ENCODE measurements around the gene LANCL3. TPM values are rescaled to one million over a fixed set of nuclear protein-coding genes. Genes with fewer than 3 reads are reported as not detected.

Gene LANCL3
- total RNA-seq, 1 experiment from 2014 or later = 0.03 TPM

DNA sequence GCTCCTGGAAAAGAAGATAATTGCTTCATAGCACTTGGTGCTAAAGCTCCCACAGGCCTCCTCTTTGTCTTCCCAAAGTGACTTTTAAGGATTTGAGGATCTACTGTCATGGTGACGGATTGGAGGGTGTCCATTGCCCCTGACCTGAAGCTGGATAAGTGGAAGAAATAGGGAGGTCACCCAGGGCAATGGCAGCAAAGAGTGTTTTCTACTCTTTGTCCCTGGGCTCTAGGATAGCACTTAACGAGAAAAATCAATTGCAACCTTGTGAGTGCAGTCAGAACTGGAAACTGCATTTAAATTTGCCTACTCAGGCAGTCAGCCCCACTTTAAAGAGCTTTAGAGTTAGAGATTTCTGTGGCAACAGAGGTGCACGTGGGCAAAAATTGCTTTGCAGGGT is 70.4 kb downstream of the LANCL3 start:
- in situ Hi-C loops (cut with HindIII; ENCODE audit: low pct_unique_long_range_greater_than_20kb, low sequenced_read_pairs) = no loop called here

GRCh38 chrX:37644381-37645305 is 73.2 kb downstream of the LANCL3 start:
- ChIA-PET CTCF (no interaction called here), POLR2A (no interaction called here)
- Histone ChIP-seq H3K4me3 (ENCODE audit: low read depth in 2 of 2, low read length in 2 of 2) (no peak overlapping the region), H3K27ac (ENCODE audit: low read length) (no peak overlapping the region), H3K9me3 (ENCODE audit: control insufficient read depth, insufficient read depth, low read depth, low read length) (no peaks in the 10 kb centered on the region), H3K27me3 (ENCODE audit: control insufficient read depth, insufficient read depth, low read length) (no peaks in the 10 kb centered on the region), H3K4me1 (ENCODE audit: control insufficient read depth, insufficient read depth, low read length) (no peaks in the 10 kb centered on the region), H3K36me3 (ENCODE audit: control insufficient read depth, insufficient read depth, low read length) (no peaks in the 10 kb centered on the region)
- DNase-seq (ENCODE audit: low read depth, low spot score) (no peak), ATAC-seq (no peak)
- intact Hi-C loops (cut with micrococcal nuclease; ENCODE audit: unreplicated experiment) = no loop called here
- TF ChIP-seq POLR2AphosphoS5 (IDR thresholded peaks at IDR 0.05; ENCODE audit: low read depth, low read length) (no peak), SIN3A (IDR thresholded peaks at IDR 0.05; ENCODE audit: borderline replicate concordance, insufficient read depth, low read depth, low read length) (no peak), CTCF (IDR thresholded peaks at IDR 0.05) (no peak)
- TF ChIP-seq, protein P1, sequence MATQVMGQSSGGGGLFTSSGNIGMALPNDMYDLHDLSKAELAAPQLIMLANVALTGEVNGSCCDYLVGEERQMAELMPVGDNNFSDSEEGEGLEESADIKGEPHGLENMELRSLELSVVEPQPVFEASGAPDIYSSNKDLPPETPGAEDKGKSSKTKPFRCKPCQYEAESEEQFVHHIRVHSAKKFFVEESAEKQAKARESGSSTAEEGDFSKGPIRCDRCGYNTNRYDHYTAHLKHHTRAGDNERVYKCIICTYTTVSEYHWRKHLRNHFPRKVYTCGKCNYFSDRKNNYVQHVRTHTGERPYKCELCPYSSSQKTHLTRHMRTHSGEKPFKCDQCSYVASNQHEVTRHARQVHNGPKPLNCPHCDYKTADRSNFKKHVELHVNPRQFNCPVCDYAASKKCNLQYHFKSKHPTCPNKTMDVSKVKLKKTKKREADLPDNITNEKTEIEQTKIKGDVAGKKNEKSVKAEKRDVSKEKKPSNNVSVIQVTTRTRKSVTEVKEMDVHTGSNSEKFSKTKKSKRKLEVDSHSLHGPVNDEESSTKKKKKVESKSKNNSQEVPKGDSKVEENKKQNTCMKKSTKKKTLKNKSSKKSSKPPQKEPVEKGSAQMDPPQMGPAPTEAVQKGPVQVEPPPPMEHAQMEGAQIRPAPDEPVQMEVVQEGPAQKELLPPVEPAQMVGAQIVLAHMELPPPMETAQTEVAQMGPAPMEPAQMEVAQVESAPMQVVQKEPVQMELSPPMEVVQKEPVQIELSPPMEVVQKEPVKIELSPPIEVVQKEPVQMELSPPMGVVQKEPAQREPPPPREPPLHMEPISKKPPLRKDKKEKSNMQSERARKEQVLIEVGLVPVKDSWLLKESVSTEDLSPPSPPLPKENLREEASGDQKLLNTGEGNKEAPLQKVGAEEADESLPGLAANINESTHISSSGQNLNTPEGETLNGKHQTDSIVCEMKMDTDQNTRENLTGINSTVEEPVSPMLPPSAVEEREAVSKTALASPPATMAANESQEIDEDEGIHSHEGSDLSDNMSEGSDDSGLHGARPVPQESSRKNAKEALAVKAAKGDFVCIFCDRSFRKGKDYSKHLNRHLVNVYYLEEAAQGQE (IDR thresholded peaks at IDR 0.05; ENCODE audit: insufficient read depth in 1 of 2, low read depth in 2 of 2, low read length in 1 of 2) = no peak
- BruUV-seq (replicated peaks) = no TSS peak
- in situ Hi-C loops (cut with HindIII; ENCODE audit: low pct_unique_long_range_greater_than_20kb, low sequenced_read_pairs) = no loop called here

More for the DNA sequence above, 70.4 kb downstream of the LANCL3 start:
- intact Hi-C loops (cut with micrococcal nuclease; ENCODE audit: unreplicated experiment) = no loop called here
- Histone ChIP-seq H3K36me3 (ENCODE audit: control insufficient read depth, insufficient read depth, low read length) (no peaks in the 10 kb centered on the region), H3K27me3 (ENCODE audit: control insufficient read depth, insufficient read depth, low read length) (no peaks in the 10 kb centered on the region), H3K4me3 (ENCODE audit: low read depth in 2 of 2, low read length in 2 of 2) (no peak overlapping the region), H3K27ac (ENCODE audit: low read length) (no peak overlapping the region), H3K4me1 (ENCODE audit: control insufficient read depth, insufficient read depth, low read length) (no peaks in the 10 kb centered on the region), H3K9me3 (ENCODE audit: control insufficient read depth, insufficient read depth, low read depth, low read length) (no peaks in the 10 kb centered on the region)
- no TSS peak for BruUV-seq (replicated peaks)
- CTCF ChIA-PET = no interaction called here
- TF ChIP-seq SIN3A (IDR thresholded peaks at IDR 0.05; ENCODE audit: borderline replicate concordance, insufficient read depth, low read depth, low read length) (no peak), POLR2AphosphoS5 (IDR thresholded peaks at IDR 0.05; ENCODE audit: low read depth, low read length) (no peak), TCF7L2 (IDR thresholded peaks at IDR 0.05; ENCODE audit: low read depth, low read length) (no peak), CTCF (IDR thresholded peaks at IDR 0.05) (no peak)
- TF ChIP-seq, protein P1 (IDR thresholded peaks at IDR 0.05; ENCODE audit: insufficient read depth in 1 of 2, low read depth in 2 of 2, low read length in 1 of 2) = no peak
- POLR2A ChIA-PET = no interaction called here
- ATAC-seq (no peak), DNase-seq (ENCODE audit: low read depth, low spot score) (no peak)

Data from Panc1 (cell line).